HG03108 (cell line): ENCODE measurements around the gene SRRM3.
"Not testable (repeated sequence)": the region's sequence is repeated elsewhere in the genome, so short reads cannot be mapped to it uniquely, and the experiment has no call there.

Experiments used
- ATAC-seq: cut with Tn5 transposase; IDR thresholded peaks from one replicate; pipeline ENCODE4 v1.9.1; 2021; ENCODE audit warnings: moderate library complexity; ENCODE audit not compliant: unreplicated experiment

Gene SRRM3

DNA sequence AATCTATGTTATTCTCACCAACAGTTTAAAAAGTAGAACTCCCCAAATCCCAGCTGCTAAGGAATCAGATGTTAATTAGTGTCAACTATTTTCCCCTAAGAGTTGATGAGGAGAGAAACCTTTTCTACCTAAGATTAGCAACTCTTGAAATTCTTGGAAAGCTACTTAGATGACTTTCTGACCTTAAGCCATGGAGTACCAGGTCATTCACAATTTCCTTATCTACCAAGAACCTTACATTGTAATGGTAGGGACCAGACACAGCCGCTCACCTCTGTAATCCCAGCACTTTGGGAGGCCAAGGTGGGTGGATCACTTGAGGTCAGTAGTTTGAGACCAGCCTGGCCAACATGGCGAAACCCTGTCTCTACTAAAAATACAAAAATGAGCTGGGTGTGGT is 133.7 kb downstream of the SRRM3 start:
- not testable (repeated sequence) for ATAC-seq

DNA sequence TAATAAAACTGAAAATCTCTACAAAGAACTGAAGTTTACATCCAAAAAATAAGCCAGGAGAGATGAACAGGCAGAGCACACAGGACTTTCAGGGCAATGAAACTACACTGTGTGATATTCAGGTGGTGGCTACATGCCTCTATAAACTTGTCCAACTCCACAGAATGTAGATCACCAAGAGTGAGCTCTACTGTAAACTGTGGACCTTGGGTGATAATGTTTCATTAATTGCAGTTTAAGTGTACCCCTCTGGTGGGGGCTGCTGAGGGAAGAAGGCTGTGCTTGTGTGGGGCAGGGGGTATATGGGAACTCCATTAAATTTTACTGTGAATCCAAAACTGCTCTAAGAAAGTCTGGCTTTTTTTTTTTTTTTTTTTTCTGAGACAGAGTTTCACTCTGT is 134.4 kb downstream of the SRRM3 start:
- no peak for ATAC-seq
